BJ (cell line): ENCODE results near the gene INHBB. TPM values are rescaled to one million over a fixed set of nuclear protein-coding genes. Genes with fewer than 3 reads are reported as not detected.

ENCODE experiments used
- CTCF ChIA-PET: fragments of 350-600 bp; formaldehyde crosslinking; extraction: SDS; loops from one replicate; lab custom pipeline; 2021; ENCODE audit warnings: antibody characterized with exemption, inconsistent platforms; lab: Yijun Ruan, JAX
- POLR2A ChIA-PET: fragments of 300-600 bp; sonication (Branson Sonifier 250); formaldehyde crosslinking; extraction: SDS; loops from one replicate; lab custom pipeline; 2021; ENCODE audit warnings: antibody characterized with exemption; lab: Charles Lee
- DNase-seq: peaks from one replicate; pipeline ENCODE4 v3.0.0-alpha.2; 2011; ENCODE audit warnings: low read depth
- H3K27me3 ChIP-seq: 2 replicates; pipeline ENCODE4 v1.6.0; 2011; ENCODE audit warnings: low read length; ENCODE audit not compliant: control insufficient read depth, insufficient read depth
- H3K36me3 ChIP-seq: 2 replicates; pipeline ENCODE4 v1.5.1; 2011; ENCODE audit warnings: low read length; ENCODE audit not compliant: control insufficient read depth, insufficient read depth
- H3K4me3 ChIP-seq: 2 replicates; pipeline ENCODE4 v1.5.1; 2011; ENCODE audit warnings: low read depth, mild to moderate bottlenecking, control low read depth, low read length
- polyA plus RNA-seq: library from polyadenylated mRNA; depleted of rRNA; stranded (reverse); fragments of >200 nt; gene quantifications from 2 replicates; pipeline ENCODE4 v1.2.3, GENCODE V29; 2011
- TF ChIP-seq, protein P1 (sequence below): IDR thresholded peaks from 2 replicates; pipeline ENCODE4 v1.5.1; 2011; ENCODE audit warnings: low read depth, mild to moderate bottlenecking, control low read depth, inconsistent platforms, low read length, moderate library complexity; ENCODE audit not compliant: insufficient read depth

Gene INHBB
- polyA plus RNA-seq, 1 experiment, result 3.9 TPM

DNA sequence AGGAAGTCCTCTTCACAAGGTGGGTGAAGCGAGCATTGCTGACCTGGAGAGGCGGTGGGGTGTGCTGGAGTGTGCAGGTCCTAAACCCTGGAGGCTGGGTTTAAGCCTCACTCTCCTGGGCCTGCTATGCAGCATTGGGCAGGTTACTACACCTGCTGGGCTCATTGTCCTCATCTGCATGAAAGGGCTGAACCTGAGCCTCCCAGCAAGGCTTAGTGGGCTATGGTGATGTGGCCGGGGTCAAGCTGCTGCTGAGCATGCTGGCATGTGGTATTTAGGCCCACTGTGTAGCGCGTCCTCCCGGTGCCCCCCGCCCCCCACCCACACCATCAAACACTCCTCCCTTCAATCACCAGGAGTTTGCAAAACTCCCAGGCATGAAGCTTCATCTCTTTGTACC, 37.3 kb downstream of the INHBB start:
- TF ChIP-seq, protein P1, sequence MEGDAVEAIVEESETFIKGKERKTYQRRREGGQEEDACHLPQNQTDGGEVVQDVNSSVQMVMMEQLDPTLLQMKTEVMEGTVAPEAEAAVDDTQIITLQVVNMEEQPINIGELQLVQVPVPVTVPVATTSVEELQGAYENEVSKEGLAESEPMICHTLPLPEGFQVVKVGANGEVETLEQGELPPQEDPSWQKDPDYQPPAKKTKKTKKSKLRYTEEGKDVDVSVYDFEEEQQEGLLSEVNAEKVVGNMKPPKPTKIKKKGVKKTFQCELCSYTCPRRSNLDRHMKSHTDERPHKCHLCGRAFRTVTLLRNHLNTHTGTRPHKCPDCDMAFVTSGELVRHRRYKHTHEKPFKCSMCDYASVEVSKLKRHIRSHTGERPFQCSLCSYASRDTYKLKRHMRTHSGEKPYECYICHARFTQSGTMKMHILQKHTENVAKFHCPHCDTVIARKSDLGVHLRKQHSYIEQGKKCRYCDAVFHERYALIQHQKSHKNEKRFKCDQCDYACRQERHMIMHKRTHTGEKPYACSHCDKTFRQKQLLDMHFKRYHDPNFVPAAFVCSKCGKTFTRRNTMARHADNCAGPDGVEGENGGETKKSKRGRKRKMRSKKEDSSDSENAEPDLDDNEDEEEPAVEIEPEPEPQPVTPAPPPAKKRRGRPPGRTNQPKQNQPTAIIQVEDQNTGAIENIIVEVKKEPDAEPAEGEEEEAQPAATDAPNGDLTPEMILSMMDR, result no peak
- Histone ChIP-seq H3K36me3 (no peaks in the 10 kb centered on the region), H3K4me3 (no peak overlapping the region), H3K27me3 (peaks cover 15% of the 10 kb centered on the region)
- CTCF ChIA-PET, result interaction anchor here (0.8 kb wide), 1 partner anchor 15 kb away, joined by 3 read pairs; no protein-coding TSS in a partner anchor
- no peak for DNase-seq
- POLR2A ChIA-PET, result no interaction called here

DNA sequence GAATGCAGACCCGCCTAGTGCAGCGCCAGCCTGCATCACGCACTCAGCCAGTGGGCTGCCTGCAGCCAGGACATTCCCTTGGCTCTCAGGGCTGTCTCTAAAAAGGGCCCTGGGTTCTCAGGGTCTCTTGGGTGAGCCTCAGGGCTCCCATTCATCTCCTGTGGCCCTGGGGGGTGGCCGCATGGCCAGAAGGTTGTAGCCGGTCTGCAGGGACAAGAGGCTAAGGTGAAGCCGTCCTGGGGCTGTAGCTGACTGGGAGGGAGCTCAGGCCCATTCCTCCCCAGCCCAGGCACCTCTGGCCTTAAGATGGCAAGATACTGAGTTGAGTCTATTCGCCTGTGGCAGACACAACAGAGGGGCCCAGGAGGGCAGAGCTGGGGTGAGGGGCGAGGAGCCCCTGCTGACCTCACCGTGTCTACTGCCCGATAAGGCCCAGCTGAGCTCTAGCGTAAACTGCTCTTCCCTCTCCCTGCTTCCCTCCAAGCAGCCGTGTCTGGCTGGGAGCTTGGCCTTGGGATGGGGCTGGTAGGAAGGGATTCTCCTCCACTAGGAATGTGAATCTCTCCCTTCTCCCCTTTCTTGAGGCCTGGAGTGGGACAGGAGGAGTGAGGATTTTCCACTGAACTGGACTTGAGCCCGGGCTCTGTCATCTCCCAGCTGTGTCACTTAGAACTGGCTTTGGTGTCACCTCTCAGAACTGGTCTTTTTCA, 37.9 kb downstream of the INHBB start:
- POLR2A ChIA-PET, result no interaction called here
- TF ChIP-seq, protein P1, result no peak
- no peak for DNase-seq
- Histone ChIP-seq H3K4me3 (no peak overlapping the region), H3K36me3 (no peaks in the 10 kb centered on the region), H3K27me3 (peaks cover 16% of the 10 kb centered on the region)
- CTCF ChIA-PET, result no interaction called here

DNA sequence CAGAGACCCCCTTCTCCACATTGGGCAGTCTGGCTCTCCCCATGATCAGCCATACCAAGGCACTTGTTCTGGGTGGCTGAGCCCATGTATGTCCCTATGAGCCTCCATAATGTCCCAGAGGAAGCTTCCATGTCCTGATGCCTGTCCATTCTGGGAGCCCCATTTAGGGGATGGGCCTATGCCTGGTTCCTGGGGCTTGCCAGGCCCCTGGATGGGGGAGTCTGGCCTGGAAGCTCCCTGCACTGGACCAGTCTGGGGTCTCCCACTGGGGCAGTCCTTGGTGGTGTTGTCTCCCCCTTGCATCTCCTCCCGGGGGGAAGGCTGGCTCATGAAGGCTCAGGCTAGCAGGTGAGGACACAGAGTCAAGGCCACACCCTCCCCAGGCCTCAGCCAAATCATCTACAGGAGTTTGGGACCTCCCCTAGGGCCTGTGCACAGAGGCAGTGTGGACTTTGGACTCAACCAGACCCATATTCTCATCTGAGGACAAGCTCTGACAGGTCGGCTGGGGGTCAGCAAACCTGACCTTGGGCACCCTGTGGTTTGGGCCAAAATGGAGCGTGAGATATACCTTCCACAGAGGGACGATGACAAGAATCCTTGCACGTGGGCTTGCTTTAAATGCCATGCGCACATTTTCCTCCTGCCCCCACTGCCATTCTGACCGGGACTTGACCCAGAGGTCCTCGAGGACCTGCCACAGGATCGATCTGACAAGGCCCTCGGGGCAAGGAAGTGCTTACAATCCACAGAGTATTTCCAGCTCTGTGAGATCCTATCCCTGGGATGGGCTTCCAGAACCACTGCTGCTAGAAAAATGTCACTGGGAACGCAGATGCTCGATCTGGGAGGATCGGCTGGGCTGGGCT, 38.8 kb downstream of the INHBB start:
- ChIA-PET POLR2A (no interaction called here), CTCF (no interaction called here)
- peaks cover 16% of the 10 kb centered on the region for H3K27me3 ChIP-seq

DNA sequence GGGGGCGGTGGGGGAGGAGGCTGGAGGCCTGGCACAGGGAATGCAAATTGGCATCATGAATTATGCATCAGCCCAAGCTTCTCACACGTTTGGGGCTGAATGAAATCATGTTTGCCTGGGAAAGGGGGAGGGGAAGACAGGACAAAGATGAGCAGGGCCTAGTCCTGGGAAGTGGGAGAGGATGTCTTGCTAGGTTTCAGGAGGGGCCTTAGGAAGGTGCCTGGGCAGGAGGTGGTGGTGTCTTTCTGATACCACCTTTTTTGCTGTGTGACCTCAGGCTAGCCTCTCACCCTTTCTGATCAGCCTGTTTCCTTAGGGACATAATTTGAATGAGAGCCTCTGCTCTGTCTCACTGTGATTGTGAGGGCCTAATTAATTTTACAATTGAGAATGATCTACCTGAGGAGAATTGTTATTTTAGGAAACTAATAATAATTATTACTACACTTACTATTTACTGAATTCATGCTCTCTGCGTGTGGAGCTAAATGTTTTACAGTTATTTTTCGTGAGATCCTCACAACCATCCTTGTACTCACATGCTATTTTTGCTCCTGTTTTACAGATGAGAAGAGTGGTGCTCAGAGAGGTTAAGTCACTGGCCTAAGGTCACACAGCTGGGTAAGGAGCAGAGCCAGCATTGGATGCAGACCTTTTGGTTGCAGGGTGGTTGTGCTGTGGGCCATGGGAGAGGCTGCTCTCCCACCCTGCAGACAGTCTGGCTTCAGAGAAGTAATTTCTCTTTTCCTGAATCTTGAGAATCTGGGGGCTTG, 39.6 kb downstream of the INHBB start:
- peaks cover 13% of the 10 kb centered on the region for H3K27me3 ChIP-seq
- POLR2A ChIA-PET, result no interaction called here
- CTCF ChIA-PET, result interaction anchor here (0.8 kb wide), 1 partner anchor 12 kb away, joined by 3 read pairs; no protein-coding TSS in a partner anchor

More for the DNA sequence above, 38.8 kb downstream of the INHBB start:
- DNase-seq, result no peak
- H3K4me3 ChIP-seq, result no peak overlapping the region
- no peaks in the 10 kb centered on the region for H3K36me3 ChIP-seq
- TF ChIP-seq, protein P1, result no peak

More for the DNA sequence above, 39.6 kb downstream of the INHBB start:
- Histone ChIP-seq H3K4me3 (no peak overlapping the region), H3K36me3 (no peaks in the 10 kb centered on the region)
- no peak for DNase-seq
- TF ChIP-seq, protein P1, result no peak
